HepG2 (cell line): ENCODE results near the gene MOGAT3. TPM values are rescaled to one million over a fixed set of nuclear protein-coding genes. Genes with fewer than 3 reads are reported as not detected.

Source experiments
- ATAC-seq: fragments of 200-7000 bp; cut with Tn5 transposase; 3 replicates; pipeline ENCODE4 v1.9.1; 2020; ENCODE audit warnings: mild to moderate bottlenecking, moderate library complexity
- BruUV-seq: library from RNA; stranded (reverse); fragments of 400-500 nt; replicated peaks from 2 replicates; lab custom pipeline; 2021; lab: Mats Ljungman, UMichigan
- CTCF ChIA-PET: fragments of 300-600 bp; formaldehyde crosslinking; extraction: SDS; loops from one replicate; lab custom pipeline; 2021; ENCODE audit warnings: low total read pairs, inconsistent platforms, low intra/inter-chr PET ratio; lab: Yijun Ruan, JAX
- POLR2A ChIA-PET: fragments of 350-600 bp; sonication (Branson Sonifier 250); formaldehyde crosslinking; loops from one replicate; lab custom pipeline; 2020; ENCODE audit warnings: antibody characterized with exemption, inconsistent platforms; lab: Yijun Ruan, JAX
- DNase-seq: peaks from one replicate; pipeline ENCODE4 v3.0.0-alpha.2; 2015; ENCODE audit warnings: low spot score
- FAIRE-seq: peaks from 3 replicates; lab custom pipeline; 2011; peaks lifted over from hg19 to GRCh38; lab: Jason Lieb, UNC
- H2AFZ ChIP-seq: one replicate; pipeline ENCODE4 v1.6.1; 2011; ENCODE audit warnings: low read length, inconsistent platforms
- H3K27ac ChIP-seq: fragments of 300-600 bp; 3 replicates; pipeline ENCODE4 v1.8.0; 2011; ENCODE audit warnings: mixed run types, mild to moderate bottlenecking, mixed read lengths, low read length, inconsistent platforms; ENCODE audit not compliant: insufficient read depth; ENCODE audit errors: extremely low read length
- H3K27me3 ChIP-seq, 2 experiments: fragments of 200-600 bp in 1 of 2; 2 replicates in 1 of 2; 3 replicates in 1 of 2; pipeline versions ENCODE4 v1.6.0 to v1.8.0; 2011; ENCODE audit warnings: low read length in 2 of 2, mild to moderate bottlenecking in 2 of 2, moderate library complexity in 2 of 2, inconsistent platforms in 1 of 2; ENCODE audit not compliant: insufficient read depth in 2 of 2, control insufficient read depth in 1 of 2
- H3K36me3 ChIP-seq, 2 experiments: fragments of 200-600 bp in 1 of 2; replicated peaks in 1 of 2; 2 replicates in 1 of 2; 3 replicates in 1 of 2; pipeline versions ENCODE4 v1.5.1 to v1.8.0; 2011; ENCODE audit warnings: low read length in 2 of 2, inconsistent platforms in 1 of 2; ENCODE audit not compliant: insufficient read depth in 2 of 2, control insufficient read depth in 1 of 2
- H3K4me1 ChIP-seq: 2 replicates; pipeline ENCODE4 v1.5.1; 2012; ENCODE audit warnings: low read length, inconsistent platforms; ENCODE audit not compliant: insufficient read depth
- H3K4me2 ChIP-seq: 2 replicates; pipeline ENCODE4 v1.6.0; 2011; ENCODE audit warnings: low read depth, low read length, inconsistent platforms
- H3K4me3 ChIP-seq, 3 experiments: fragments of 200-600 bp in 1 of 3; sonication (generic), shearing (Covaris generic) in 1 of 3; replicated peaks in 1 of 3; 2 replicates each; pipeline ENCODE4 v1.5.1; 2011 to 2016; ENCODE audit warnings: low read length in 3 of 3, inconsistent platforms in 2 of 3, low read depth in 2 of 3, mild to moderate bottlenecking in 2 of 3, control low read depth in 1 of 3, mixed read lengths in 1 of 3; ENCODE audit not compliant: insufficient read depth in 1 of 3
- H3K79me2 ChIP-seq: one replicate; pipeline ENCODE4 v1.6.1; 2011; ENCODE audit warnings: low read length, inconsistent platforms; ENCODE audit not compliant: insufficient read depth
- H3K9ac ChIP-seq: 2 replicates; pipeline ENCODE4 v1.6.0; 2011; ENCODE audit warnings: mild to moderate bottlenecking, low read depth, low read length, inconsistent platforms; ENCODE audit not compliant: insufficient read depth
- H3K9me3 ChIP-seq: 2 replicates; pipeline ENCODE4 v1.5.1; 2012; ENCODE audit warnings: mild to moderate bottlenecking, low read length
- H4K20me1 ChIP-seq: 2 replicates; pipeline ENCODE4 v1.6.0; 2011; ENCODE audit warnings: inconsistent platforms, mild to moderate bottlenecking, low read length, moderate library complexity; ENCODE audit not compliant: insufficient read depth
- GABPB1 ChIP-seq: IDR thresholded peaks from 2 replicates; pipeline ENCODE4 v1.6.1; 2016; ENCODE audit warnings: mild to moderate bottlenecking, missing genetic modification reagents, moderate library complexity, missing compliant biosample characterization
- HNF4A ChIP-seq: sonication (generic); formaldehyde crosslinking; IDR thresholded peaks from 2 replicates; pipeline ENCODE4 v1.4.0; 2020; ENCODE audit warnings: missing genetic modification reagents
- MTA1 ChIP-seq: sonication (generic); formaldehyde crosslinking; IDR thresholded peaks from 2 replicates; pipeline ENCODE4 v1.4.0; 2020; ENCODE audit warnings: missing genetic modification reagents, mild to moderate bottlenecking, borderline replicate concordance
- RFXANK ChIP-seq: IDR thresholded peaks from 2 replicates; pipeline ENCODE4 v1.6.1; 2016
- SIX4 ChIP-seq: sonication (generic); formaldehyde crosslinking; IDR thresholded peaks from 2 replicates; pipeline ENCODE4 v1.4.0; 2020; ENCODE audit warnings: missing genetic modification reagents
- SRSF1 ChIP-seq: fragments of 200-400 bp; formaldehyde crosslinking; optimal IDR thresholded peaks from 2 replicates; pipeline ENCODE3; 2017; ENCODE audit warnings: mild to moderate bottlenecking, low read depth, low read length, moderate library complexity
- SRY ChIP-seq: sonication (generic); formaldehyde crosslinking; IDR thresholded peaks from 2 replicates; pipeline ENCODE4 v1.8.0; 2022; ENCODE audit warnings: mild to moderate bottlenecking, missing genetic modification reagents
- TERF1 ChIP-seq: sonication (generic); formaldehyde crosslinking; IDR thresholded peaks from 2 replicates; pipeline ENCODE4 v1.8.0; 2022; ENCODE audit warnings: mild to moderate bottlenecking, missing genetic modification reagents, moderate library complexity
- ZNF570 ChIP-seq: sonication (generic); formaldehyde crosslinking; IDR thresholded peaks from 2 replicates; pipeline ENCODE4 v1.4.0; 2020; ENCODE audit warnings: mild to moderate bottlenecking, missing genetic modification reagents, borderline replicate concordance
- WGBS: methylation state at CpG from one replicate; pipeline ENCODE4 v1.1.6; 2017; ENCODE audit warnings: low lambda C conversion rate; 5-methylcytosine and 5-hydroxymethylcytosine counted together
- in situ Hi-C: cut with HindIII; loops from 2 replicates; pipeline ENCODE4 v1.10.0; 2017; ENCODE audit warnings: low pct_unique_long_range_greater_than_20kb; ENCODE audit not compliant: extremely low pct_ligation_motif_present
- intact Hi-C: fragments of 100-400 bp; cut with micrococcal nuclease; formaldehyde crosslinking; loops from one replicate; pipeline ENCODE4 v1.10.0; 2022; ENCODE audit not compliant: unreplicated experiment
- polyA plus RNA-seq, 8 experiments: library from polyadenylated mRNA; depleted of rRNA in 3 of 8; stranded (reverse) in 7 of 8; unstranded in 1 of 8; fragments of >200 nt; fragmentation: Illumina TruSeq in 4 of 8; extraction: Trizol in 4 of 8; gene quantifications; 2 replicates each; pipeline versions ENCODE4 v1.2.1 to v1.2.3, GENCODE V29; 2011 to 2016; ENCODE audit warnings: low read depth in 4 of 8, missing spikeins in 1 of 8, mixed read lengths in 1 of 8; ENCODE audit not compliant: insufficient read depth in 1 of 8
- total RNA-seq, 5 experiments: library from RNA; depleted of rRNA; stranded (reverse); fragments of >200 nt; fragmentation: Illumina TruSeq; extraction: Trizol; gene quantifications; 2 replicates each; pipeline ENCODE4 v1.2.3, GENCODE V29; 2016; ENCODE audit warnings: low read depth in 1 of 5
- TF ChIP-seq, protein P1 (sequence below), 2 experiments: sonication (generic) in 1 of 2; formaldehyde crosslinking in 1 of 2; IDR thresholded peaks; 2 replicates each; pipeline versions ENCODE4 v1.4.0 to v1.6.1; 2016 to 2020; ENCODE audit warnings: borderline replicate concordance in 1 of 2, low read depth in 1 of 2, mild to moderate bottlenecking in 1 of 2, missing genetic modification reagents in 1 of 2
- TF ChIP-seq, protein P2 (sequence below): sonication (generic); formaldehyde crosslinking; IDR thresholded peaks from 2 replicates; pipeline ENCODE4 v1.4.0; 2020; ENCODE audit warnings: missing genetic modification reagents, borderline replicate concordance
- TF ChIP-seq, protein P3 (sequence below): sonication (generic); formaldehyde crosslinking; IDR thresholded peaks from 2 replicates; pipeline ENCODE4 v1.8.1; 2023; ENCODE audit warnings: missing genetic modification reagents, mild to moderate bottlenecking, borderline replicate concordance

The MOGAT3 gene
- total and polyA plus RNA-seq, 2 of the 13 experiments (the other 11 are each of a cell fraction or from before 2014, with no cell fraction given) = 22.5 to 30.5 TPM

GRCh38 chr7:101231644-101232043 lies 30.8 kb upstream of the MOGAT3 start (continued):
- TF ChIP-seq, protein P1, sequence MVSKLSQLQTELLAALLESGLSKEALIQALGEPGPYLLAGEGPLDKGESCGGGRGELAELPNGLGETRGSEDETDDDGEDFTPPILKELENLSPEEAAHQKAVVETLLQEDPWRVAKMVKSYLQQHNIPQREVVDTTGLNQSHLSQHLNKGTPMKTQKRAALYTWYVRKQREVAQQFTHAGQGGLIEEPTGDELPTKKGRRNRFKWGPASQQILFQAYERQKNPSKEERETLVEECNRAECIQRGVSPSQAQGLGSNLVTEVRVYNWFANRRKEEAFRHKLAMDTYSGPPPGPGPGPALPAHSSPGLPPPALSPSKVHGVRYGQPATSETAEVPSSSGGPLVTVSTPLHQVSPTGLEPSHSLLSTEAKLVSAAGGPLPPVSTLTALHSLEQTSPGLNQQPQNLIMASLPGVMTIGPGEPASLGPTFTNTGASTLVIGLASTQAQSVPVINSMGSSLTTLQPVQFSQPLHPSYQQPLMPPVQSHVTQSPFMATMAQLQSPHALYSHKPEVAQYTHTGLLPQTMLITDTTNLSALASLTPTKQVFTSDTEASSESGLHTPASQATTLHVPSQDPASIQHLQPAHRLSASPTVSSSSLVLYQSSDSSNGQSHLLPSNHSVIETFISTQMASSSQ (IDR thresholded peaks at IDR 0.05; ENCODE audit: low read depth) = peak; percentile 69
- TF ChIP-seq, protein P1 (CRISPR knock-in tag; IDR thresholded peaks at IDR 0.05; ENCODE audit: borderline replicate concordance) = peak; percentile 82; the same call in 1 of the 2 replicates

GRCh38 chr7:101226721-101227120 lies 25.9 kb upstream of the MOGAT3 start:
- Histone ChIP-seq H3K36me3 (peaks cover 4 to 34% of the 10 kb centered on the region in 2 experiments; a peak in 4 of 5 replicates), H3K79me2 (no peaks in the 10 kb centered on the region), H3K27me3 (no peaks in the 10 kb centered on the region), H3K27ac (no peak overlapping the region), H3K9ac (no peak overlapping the region), H2AFZ (no peak overlapping the region), H3K4me2 (no peak overlapping the region), H3K4me1 (peaks cover 14% of the 10 kb centered on the region), H4K20me1 (no peaks in the 10 kb centered on the region), H3K4me3 (no peak overlapping the region), H3K9me3 (no peaks in the 10 kb centered on the region)
- FAIRE-seq = no peak
- in situ Hi-C loops (no loop called here), intact Hi-C loops (no loop called here)
- CTCF ChIA-PET = no interaction called here
- no TSS peak for BruUV-seq
- no peak for DNase-seq
- POLR2A ChIA-PET = interaction anchor here (3.5 kb wide), 1 partner anchor 11 kb away, joined by 16 read pairs; the partner anchor contains the start of gene CLDN15
- ATAC-seq = no peak
- WGBS = 95% methylated on average over 9 of the region's 9 CpGs
- TF ChIP-seq, protein P2, sequence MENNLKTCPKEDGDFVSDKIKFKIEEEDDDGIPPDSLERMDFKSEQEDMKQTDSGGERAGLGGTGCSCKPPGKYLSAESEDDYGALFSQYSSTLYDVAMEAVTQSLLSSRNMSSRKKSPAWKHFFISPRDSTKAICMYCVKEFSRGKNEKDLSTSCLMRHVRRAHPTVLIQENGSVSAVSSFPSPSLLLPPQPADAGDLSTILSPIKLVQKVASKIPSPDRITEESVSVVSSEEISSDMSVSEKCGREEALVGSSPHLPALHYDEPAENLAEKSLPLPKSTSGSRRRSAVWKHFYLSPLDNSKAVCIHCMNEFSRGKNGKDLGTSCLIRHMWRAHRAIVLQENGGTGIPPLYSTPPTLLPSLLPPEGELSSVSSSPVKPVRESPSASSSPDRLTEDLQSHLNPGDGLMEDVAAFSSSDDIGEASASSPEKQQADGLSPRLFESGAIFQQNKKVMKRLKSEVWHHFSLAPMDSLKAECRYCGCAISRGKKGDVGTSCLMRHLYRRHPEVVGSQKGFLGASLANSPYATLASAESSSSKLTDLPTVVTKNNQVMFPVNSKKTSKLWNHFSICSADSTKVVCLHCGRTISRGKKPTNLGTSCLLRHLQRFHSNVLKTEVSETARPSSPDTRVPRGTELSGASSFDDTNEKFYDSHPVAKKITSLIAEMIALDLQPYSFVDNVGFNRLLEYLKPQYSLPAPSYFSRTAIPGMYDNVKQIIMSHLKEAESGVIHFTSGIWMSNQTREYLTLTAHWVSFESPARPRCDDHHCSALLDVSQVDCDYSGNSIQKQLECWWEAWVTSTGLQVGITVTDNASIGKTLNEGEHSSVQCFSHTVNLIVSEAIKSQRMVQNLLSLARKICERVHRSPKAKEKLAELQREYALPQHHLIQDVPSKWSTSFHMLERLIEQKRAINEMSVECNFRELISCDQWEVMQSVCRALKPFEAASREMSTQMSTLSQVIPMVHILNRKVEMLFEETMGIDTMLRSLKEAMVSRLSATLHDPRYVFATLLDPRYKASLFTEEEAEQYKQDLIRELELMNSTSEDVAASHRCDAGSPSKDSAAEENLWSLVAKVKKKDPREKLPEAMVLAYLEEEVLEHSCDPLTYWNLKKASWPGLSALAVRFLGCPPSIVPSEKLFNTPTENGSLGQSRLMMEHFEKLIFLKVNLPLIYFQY = no peak
- TF ChIP-seq, protein P3, sequence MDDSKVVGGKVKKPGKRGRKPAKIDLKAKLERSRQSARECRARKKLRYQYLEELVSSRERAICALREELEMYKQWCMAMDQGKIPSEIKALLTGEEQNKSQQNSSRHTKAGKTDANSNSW = no peak
- TF ChIP-seq MTA1 (CRISPR knock-in tag) (no peak), SRY (CRISPR knock-in tag) (no peak), SRSF1 (no peak), SIX4 (CRISPR knock-in tag) (no peak), HNF4A (CRISPR knock-in tag) (0 out of 2 replicates have a peak, but pooled peaks have one; percentile 9), RFXANK (no peak), ZNF570 (no peak), GABPB1 (no peak), TERF1 (CRISPR knock-in tag) (no peak)
